Suppressor macrophage (primary cell): ENCODE data around the gene ZNF516.

Experiments used
- DNase-seq, 4 experiments: peaks; one replicate each; pipeline ENCODE4 v3.0.0-alpha.2; 2020 to 2022

Gene ZNF516

DNA sequence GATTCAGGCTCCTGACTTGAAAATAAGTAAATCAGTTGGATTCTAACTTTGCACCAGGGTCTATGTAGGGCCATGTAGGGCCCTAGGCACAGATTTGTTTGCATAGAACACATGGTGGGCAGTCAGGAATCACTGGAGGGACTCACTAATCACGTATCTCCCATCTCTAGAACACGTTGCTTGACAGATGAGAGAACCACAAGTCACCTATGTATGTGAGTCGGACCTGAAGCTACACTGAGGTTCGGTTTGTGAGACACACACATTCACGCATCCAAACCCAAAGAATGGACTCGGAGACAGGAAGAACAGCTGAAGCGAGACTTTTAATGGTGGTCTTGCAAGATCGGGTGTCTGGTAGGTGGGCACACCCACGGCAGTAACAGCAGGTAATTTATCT, 157.0 kb downstream of the ZNF516 start:
- DNase-seq, result no peak

DNA sequence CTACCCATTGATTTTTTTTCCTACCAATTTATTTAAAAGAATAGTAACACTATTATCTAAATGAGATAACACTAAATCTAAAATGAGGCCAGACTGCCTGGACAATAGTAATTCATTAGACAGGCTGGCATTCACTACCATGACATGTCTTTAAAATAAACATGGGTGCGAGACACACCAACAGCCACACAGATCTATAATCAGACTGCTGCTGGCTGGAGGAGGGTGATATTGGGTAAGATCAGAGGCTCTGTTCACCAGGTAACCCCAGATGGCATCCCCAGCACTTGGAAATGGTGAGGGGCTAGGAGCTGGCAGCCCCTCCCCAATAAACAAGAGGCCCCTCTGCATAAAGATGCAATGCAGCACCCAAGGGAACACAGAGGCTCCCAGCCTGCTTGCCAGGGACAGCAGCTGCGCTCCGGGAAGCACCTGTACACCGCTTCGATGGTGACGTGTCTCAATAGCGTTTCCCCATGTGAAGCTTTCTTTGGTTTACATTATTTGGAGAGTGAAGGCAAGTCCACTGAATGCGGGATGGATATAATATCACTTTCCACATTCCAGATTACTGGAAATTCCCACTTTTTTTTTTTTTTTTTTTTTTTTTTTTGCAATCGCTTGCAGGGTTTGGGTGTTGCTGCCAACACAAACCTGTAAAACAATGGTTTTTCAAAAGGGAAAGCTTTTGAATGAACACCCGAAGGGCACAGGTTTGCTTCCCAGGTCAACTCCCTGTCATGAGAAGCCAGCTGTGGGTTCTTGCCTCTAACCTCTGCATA, 159.0 kb downstream of the ZNF516 start:
- no peak for DNase-seq

DNA sequence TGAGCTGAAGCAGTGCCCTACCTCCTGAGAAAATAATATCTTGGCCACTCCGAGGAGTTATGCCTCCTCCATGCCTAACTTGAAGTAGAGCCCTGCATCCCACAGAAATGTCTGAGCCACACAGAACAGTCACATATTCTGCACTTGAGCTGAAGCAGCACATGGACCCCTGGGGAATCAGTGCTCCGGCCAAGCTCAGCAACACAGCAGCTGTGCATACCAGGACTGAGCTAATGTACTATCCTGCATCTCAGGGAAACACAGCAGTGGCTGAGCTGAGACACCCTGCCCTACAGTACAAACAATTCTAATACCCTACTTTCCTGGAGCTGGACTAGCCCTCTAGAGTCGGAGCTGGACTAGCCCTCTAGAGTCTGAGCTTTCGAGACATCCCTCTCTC, 166.9 kb downstream of the ZNF516 start:
- DNase-seq, result no peak

DNA sequence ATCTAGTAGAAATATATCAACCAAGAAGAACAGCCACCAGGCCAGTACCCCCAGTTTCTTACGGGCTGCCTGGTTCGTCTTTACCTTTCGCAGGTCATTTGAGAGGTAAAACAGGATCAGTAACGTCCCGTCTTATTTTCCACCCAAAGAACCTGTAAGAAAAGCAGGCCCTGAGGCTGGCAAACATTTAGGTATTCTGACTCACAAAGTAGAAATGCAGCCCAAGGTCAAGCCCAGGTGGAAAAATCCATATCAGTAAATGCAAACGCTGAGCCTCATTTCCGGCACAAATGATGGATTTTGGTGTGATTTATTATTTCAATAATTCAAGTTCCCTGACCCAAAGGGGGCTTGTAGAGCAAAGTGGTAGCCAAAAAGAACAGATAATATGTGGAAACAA, 171.2 kb downstream of the ZNF516 start:
- DNase-seq, result no peak

DNA sequence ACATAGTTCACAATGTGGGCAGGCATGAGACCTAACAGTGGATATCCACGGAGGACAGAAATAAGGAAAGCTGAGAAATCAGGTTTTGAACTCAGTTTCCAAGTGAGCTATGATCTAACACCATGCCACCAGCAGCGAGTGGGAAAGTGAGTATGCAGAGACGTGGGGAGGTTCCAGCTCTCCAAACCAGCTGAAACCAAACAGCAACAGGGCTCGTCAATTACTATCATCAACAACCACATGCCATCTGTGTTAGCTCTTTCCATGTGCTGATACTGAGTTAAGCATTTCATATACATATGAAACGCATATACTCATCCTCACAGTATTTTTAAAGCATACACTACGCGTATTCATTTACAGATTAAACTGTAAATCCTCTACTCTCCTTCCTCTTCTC, 172.4 kb downstream of the ZNF516 start:
- no peak for DNase-seq

DNA sequence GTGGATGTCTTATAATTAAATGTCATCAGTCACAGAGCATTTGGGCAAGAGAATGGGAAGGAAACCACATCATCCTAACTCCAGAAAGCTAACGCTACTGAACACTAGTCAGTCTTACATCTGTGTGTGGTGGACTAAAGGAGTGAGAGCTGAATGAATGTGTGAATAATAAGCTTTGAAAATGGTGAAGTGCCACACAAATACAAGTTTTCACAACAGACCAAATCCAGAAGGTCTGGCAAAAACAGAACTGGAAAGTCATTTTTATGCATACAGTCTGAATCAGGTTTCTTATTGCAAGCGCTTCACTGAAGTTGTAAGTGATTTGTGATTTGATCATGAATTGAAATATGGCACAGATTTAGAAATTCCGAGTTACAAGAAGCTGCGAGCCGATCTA, 175.7 kb downstream of the ZNF516 start:
- no peak for DNase-seq

DNA sequence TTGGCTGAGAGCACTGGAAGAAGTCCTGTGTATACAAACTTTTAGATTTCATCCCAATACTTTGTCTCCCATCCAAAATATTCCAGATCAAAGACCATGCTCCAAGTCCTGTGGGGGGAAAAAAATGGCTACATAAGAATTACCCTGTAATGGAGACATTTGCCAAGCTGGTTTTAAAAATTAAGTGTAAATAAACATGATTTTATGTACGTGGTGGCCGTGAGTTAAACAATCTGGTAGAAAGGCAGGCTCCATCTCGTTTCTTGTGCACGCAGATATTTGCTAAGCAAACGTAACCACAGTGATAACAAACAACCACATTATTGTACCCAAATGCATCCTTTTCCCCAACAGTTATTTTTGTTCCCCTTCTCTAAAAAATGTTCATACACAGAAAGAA, 176.4 kb downstream of the ZNF516 start:
- DNase-seq, result no peak

DNA sequence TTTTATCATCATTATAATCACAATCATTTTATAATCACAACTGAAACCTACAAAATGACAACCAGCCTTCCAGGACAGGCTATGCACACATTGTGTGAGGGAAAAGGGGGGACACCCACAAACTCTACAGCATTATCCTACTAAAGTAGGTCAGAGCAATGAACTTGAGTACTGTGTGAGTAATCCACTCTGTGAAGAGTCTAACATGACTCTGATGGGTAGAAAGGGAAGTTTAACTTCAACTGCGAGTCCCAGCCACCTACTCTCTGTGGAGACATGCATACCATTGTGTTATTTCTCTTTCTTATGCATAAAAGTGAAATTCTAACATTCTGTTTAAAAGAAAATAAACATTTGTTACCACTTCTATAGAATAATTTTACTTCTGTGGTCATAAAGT, 177.9 kb downstream of the ZNF516 start:
- peak; percentile 29 to 63 (median 53) for DNase-seq

DNA sequence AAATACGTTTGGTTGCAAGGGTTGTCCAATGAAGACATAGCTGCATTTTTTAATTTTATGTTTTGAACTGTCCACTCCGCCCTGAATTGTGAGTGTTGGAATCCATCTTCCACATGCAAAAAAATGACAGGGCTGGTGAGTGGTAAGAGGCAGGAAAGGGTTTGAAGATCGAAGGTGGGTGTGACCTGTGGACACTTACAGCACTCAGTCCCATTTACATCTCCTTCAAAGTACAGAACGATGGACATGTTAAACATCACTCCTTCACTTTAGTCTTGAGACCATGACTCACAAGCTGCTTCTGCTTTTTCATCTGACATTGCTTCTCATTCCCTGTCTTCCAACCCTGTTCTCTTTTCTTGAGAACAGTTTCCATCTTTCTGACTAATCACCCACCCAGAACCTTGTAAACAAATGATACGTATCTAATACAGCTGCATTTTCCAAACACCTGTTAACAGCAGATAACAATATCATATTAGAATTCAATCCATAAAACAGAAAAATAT, 179.3 kb downstream of the ZNF516 start:
- DNase-seq, result peak; percentile 36 to 74 (median 53)

DNA sequence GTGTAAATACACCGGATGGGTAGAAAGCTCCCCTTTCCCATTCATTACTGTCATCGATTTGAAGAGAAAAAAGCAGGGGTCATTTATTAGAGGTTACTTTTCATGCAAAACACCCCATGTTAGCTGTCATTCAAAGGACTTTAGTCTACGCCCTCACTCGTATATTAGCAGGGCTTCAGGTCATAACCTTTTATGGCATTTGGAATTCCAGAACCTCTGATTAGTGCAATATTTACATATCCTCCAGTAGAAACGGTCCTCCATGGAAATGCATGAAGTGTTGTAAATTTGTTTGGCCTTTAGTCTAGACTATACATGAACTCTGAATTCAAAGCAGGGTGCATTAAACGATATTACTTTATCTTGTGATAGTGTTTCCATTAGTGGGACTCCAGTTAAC, 180.5 kb downstream of the ZNF516 start:
- DNase-seq, result no peak

DNA sequence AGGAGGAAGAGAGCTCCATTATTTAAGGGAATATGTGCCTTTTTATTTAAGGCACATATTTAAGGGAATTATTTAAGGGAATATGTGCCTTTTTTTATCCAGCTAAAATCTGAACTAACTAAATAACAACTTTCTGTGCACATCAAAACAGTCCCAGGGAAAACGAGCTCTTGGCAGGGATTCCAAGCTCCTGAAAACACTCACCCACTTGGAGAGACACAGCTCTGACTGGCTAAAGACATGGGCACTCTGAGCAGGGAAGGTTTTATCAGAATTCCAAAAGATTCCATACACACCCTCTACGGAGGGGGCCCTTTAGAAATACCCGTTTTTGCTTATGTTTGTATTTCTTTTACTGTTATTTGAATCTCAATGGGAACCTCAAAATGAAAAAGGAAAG, 181.0 kb downstream of the ZNF516 start:
- DNase-seq, result no peak
